OCI-LY7 (cell line): ENCODE measurements around the gene APLP2. TPM values are rescaled to one million over a fixed set of nuclear protein-coding genes. Genes with fewer than 3 reads are reported as not detected.

Experiments
- BruUV-seq: library from RNA; stranded (reverse); fragments of 400-500 nt; replicated peaks from 2 replicates; lab custom pipeline; 2021; lab: Mats Ljungman, UMichigan
- CTCF ChIA-PET: fragments of 300-600 bp; sonication (Branson Sonifier 250); formaldehyde crosslinking; loops from one replicate; lab custom pipeline; 2022; ENCODE audit warnings: antibody characterized with exemption; ENCODE audit not compliant: unreplicated experiment; lab: Charles Lee
- POLR2A ChIA-PET: fragments of 300-600 bp; sonication (Branson Sonifier 250); formaldehyde crosslinking; loops from one replicate; lab custom pipeline; 2022; ENCODE audit warnings: antibody characterized with exemption; lab: Charles Lee
- DNase-seq: peaks from one replicate; pipeline ENCODE4 v3.0.0-alpha.2; 2015; ENCODE audit warnings: low spot score
- H2AFZ ChIP-seq: fragments of 200-600 bp; sonication (generic), shearing (Covaris generic); 2 replicates; pipeline ENCODE4 v1.6.1; 2014; ENCODE audit warnings: mild to moderate bottlenecking, antibody characterized with exemption, low read length, moderate library complexity
- H3K27ac ChIP-seq: fragments of 200-600 bp; sonication (generic); 2 replicates; pipeline ENCODE4 v1.5.1; 2014; ENCODE audit warnings: mixed run types, low read depth, mild to moderate bottlenecking, moderate library complexity, low read length, inconsistent platforms; ENCODE audit not compliant: poor library complexity, severe bottlenecking
- H3K36me3 ChIP-seq: fragments of 200-600 bp; sonication (generic); 2 replicates; pipeline ENCODE4 v1.6.1; 2014; ENCODE audit warnings: mild to moderate bottlenecking, antibody characterized with exemption, low read length, moderate library complexity, mixed read lengths; ENCODE audit not compliant: insufficient read depth
- H3K4me1 ChIP-seq: fragments of 200-600 bp; sonication (generic); 2 replicates; pipeline ENCODE4 v1.5.1; 2014; ENCODE audit warnings: mild to moderate bottlenecking, low read length; ENCODE audit not compliant: insufficient read depth, poor library complexity, severe bottlenecking
- H3K4me2 ChIP-seq: fragments of 200-600 bp; sonication (generic); 2 replicates; pipeline ENCODE4 v1.6.1; 2014; ENCODE audit warnings: mild to moderate bottlenecking, low read length
- H3K4me3 ChIP-seq: fragments of 200-600 bp; sonication (generic); 2 replicates; pipeline ENCODE4 v1.5.1; 2014; ENCODE audit warnings: mild to moderate bottlenecking, low read depth, low read length; ENCODE audit not compliant: poor library complexity, severe bottlenecking
- H3K79me2 ChIP-seq: fragments of 200-600 bp; sonication (generic); 2 replicates; pipeline ENCODE4 v1.6.1; 2016; ENCODE audit warnings: low read depth, mild to moderate bottlenecking, low read length, moderate library complexity, mixed read lengths; ENCODE audit not compliant: insufficient read depth
- H3K9me2 ChIP-seq: fragments of 200-600 bp; sonication (generic); 2 replicates; pipeline ENCODE4 v1.6.1; 2016; ENCODE audit warnings: mild to moderate bottlenecking, low read length, mixed read lengths; ENCODE audit not compliant: insufficient read depth
- H3K9me3 ChIP-seq: fragments of 200-600 bp; sonication (generic); 2 replicates; pipeline ENCODE4 v1.6.1; 2014; ENCODE audit warnings: mild to moderate bottlenecking, mixed run types, low read length, mixed read lengths
- H4K20me1 ChIP-seq: fragments of 200-600 bp; sonication (generic); 2 replicates; pipeline ENCODE4 v1.6.1; 2014; ENCODE audit warnings: mild to moderate bottlenecking, antibody characterized with exemption, low read length, moderate library complexity, mixed read lengths; ENCODE audit not compliant: insufficient read depth
- EZH2phosphoT487 ChIP-seq: fragments of 200-600 bp; sonication (generic); IDR thresholded peaks from 2 replicates; pipeline ENCODE4 v1.6.1; 2018; ENCODE audit warnings: low read depth, borderline replicate concordance, mild to moderate bottlenecking, mixed run types, antibody characterized with exemption, low read length, moderate library complexity, mixed read lengths
- intact Hi-C: fragments of 100-400 bp; cut with micrococcal nuclease; formaldehyde crosslinking; loops from one replicate; pipeline ENCODE4 v1.10.0; 2022; ENCODE audit not compliant: unreplicated experiment
- total RNA-seq, 2 experiments: library from RNA; depleted of rRNA in 1 of 2; stranded (reverse); fragments of >200 nt in 1 of 2; shearing (Covaris generic) in 1 of 2; gene quantifications; 2 replicates each; pipeline ENCODE4 v1.2.3, GENCODE V29; 2014 to 2022
- TF ChIP-seq, protein P1 (sequence below): fragments of 200-600 bp; sonication (generic); conservative IDR thresholded peaks from 2 replicates; pipeline ENCODE4 v1.5.1; 2014; ENCODE audit warnings: mild to moderate bottlenecking, antibody characterized with exemption, low read length, moderate library complexity, mixed read lengths

Gene APLP2
- total RNA-seq, 2 experiments from 2014 or later, result 147 to 284 TPM

GRCh38 chr11:130087294-130087926, 17.7 kb downstream of the APLP2 start:
- CTCF ChIA-PET, result interaction anchor here (1.0 to 2.0 kb wide), 2 partner anchors 16 to 114 kb away, joined by 3 to 5 read pairs; no protein-coding TSS in a partner anchor
- POLR2A ChIA-PET, result interaction anchor here (1.0 to 2.1 kb wide), 5 partner anchors 10 to 31 kb away, joined by 3 to 7 read pairs (median 5); no protein-coding TSS in a partner anchor
- no peak overlapping the region for H2AFZ ChIP-seq
- no peak overlapping the region for H3K4me3 ChIP-seq
- H4K20me1 ChIP-seq, result peaks cover 20% of the 10 kb centered on the region
- no peak overlapping the region for H3K4me2 ChIP-seq
- TF ChIP-seq, protein P1, sequence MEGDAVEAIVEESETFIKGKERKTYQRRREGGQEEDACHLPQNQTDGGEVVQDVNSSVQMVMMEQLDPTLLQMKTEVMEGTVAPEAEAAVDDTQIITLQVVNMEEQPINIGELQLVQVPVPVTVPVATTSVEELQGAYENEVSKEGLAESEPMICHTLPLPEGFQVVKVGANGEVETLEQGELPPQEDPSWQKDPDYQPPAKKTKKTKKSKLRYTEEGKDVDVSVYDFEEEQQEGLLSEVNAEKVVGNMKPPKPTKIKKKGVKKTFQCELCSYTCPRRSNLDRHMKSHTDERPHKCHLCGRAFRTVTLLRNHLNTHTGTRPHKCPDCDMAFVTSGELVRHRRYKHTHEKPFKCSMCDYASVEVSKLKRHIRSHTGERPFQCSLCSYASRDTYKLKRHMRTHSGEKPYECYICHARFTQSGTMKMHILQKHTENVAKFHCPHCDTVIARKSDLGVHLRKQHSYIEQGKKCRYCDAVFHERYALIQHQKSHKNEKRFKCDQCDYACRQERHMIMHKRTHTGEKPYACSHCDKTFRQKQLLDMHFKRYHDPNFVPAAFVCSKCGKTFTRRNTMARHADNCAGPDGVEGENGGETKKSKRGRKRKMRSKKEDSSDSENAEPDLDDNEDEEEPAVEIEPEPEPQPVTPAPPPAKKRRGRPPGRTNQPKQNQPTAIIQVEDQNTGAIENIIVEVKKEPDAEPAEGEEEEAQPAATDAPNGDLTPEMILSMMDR, result no peak
- TF ChIP-seq EZH2phosphoT487, result no peak
- BruUV-seq, result no TSS peak
- H3K79me2 ChIP-seq, result peaks cover 75% of the 10 kb centered on the region
- peaks cover 13% of the 10 kb centered on the region for H3K4me1 ChIP-seq
- H3K9me2 ChIP-seq, result no peaks in the 10 kb centered on the region
- no peak overlapping the region for H3K27ac ChIP-seq
- no peak for DNase-seq
- peaks cover 40% of the 10 kb centered on the region for H3K36me3 ChIP-seq
- intact Hi-C loops, result no loop called here
- no peaks in the 10 kb centered on the region for H3K9me3 ChIP-seq

DNA sequence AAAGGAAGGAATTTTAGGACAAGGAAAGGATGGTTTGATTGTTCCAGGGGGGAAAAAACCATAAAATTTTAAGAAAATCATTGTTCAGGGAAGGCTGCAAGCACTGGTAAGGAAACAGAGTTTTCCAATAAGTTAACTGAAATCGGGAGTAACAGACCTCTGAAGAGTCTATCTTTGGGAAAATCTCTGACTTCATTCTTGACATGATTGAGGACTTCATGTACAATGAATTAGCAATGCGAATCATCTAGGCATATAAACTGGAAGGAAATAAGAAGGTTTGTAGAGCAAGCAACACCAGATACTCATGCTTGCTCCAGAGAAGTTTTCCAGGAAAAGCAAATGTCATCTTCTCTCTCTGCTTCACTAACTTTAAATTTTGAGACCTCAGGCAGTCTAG, 18.5 kb downstream of the APLP2 start:
- H3K4me2 ChIP-seq, result no peak overlapping the region
- no peak overlapping the region for H2AFZ ChIP-seq

More for the DNA sequence above, 18.5 kb downstream of the APLP2 start:
- Histone ChIP-seq H4K20me1 (peaks cover 20% of the 10 kb centered on the region), H3K36me3 (peaks cover 40% of the 10 kb centered on the region), H3K79me2 (peaks cover 74% of the 10 kb centered on the region), H3K4me1 (peaks cover 8% of the 10 kb centered on the region), H3K27ac (no peak overlapping the region), H3K9me3 (no peaks in the 10 kb centered on the region), H3K9me2 (no peaks in the 10 kb centered on the region), H3K4me3 (no peak overlapping the region)
- no peak for TF ChIP-seq EZH2phosphoT487
- TF ChIP-seq, protein P1, result no peak
- intact Hi-C loops, result no loop called here
- TSS peak; percentile 10 for BruUV-seq
- POLR2A ChIA-PET, result no interaction called here
- no peak for DNase-seq
- CTCF ChIA-PET, result no interaction called here
